Measurements from ENCODE around the gene SPEN.

DNA sequence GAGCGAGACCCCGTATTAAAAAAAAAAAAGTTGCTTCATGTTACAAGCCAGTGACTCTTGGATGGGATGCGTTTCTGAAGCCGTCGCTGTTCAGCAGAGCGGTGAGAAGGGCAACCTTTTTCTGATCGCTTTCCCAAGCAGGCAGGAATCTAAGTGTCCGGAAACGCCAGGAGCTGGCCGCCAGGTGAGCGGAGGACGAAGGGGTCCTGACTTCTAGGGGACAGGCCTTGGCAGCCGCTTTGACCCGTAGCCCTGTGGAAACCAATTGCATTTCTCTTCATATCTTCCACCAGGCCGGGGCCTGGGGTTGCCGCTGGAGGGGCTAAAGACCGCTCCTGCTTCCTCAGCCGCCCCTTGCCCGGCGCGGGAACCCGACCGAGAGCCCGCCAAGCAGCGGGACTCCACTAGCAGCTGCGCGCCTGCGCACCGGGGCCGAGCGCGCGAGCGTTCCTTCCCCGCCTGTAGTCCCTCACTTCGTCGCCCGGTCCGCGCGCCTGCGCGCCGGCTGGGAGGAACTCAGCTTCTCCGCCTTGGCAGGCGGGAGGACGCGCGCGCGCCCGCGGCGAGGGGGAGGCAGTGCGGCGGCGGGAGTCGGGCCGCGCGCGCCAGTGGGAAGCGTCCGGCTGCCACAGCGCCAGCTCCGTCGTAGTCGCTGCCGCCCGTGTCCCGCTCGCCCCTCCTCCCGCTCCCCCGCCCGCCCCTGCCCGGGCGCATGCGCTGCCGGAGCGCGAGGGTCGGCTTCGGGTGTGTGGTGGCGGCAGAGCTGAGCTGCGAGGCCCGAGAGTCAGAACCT, at the start of gene SPEN:
- TF ChIP-seq CTCF (IDR thresholded peaks at IDR 0.05) (peak in 2 of 12 donors; percentile 12 to 17), POLR2A (IDR thresholded peaks at IDR 0.05) (peak; percentile 20 to 88)
